H9 (cell line): ENCODE results near the gene GCN1. TPM values are rescaled to one million over a fixed set of nuclear protein-coding genes. Genes with fewer than 3 reads are reported as not detected.

Experiments
- DNase-seq: peaks from one replicate; pipeline ENCODE4 v3.0.0-alpha.2; 2017
- H2AFZ ChIP-seq: one replicate; pipeline ENCODE4 v1.6.1; 2013; ENCODE audit warnings: mild to moderate bottlenecking, low read length, control low read depth, moderate library complexity
- H2AK5ac ChIP-seq: 2 replicates; pipeline ENCODE4 v1.6.1; 2013; ENCODE audit warnings: low read length, control low read depth, mixed read lengths; ENCODE audit not compliant: insufficient read length
- H2BK120ac ChIP-seq: one replicate; pipeline ENCODE4 v1.6.1; 2013; ENCODE audit warnings: low read depth, mild to moderate bottlenecking, low read length, control low read depth, inconsistent platforms; ENCODE audit not compliant: poor library complexity, severe bottlenecking
- H2BK12ac ChIP-seq: 2 replicates; pipeline ENCODE4 v1.6.1; 2013; ENCODE audit warnings: low read length, control low read depth, mixed read lengths, low read depth; ENCODE audit not compliant: insufficient read length
- H2BK15ac ChIP-seq: 2 replicates; pipeline ENCODE4 v1.6.1; 2013; ENCODE audit warnings: low read depth, low read length, control low read depth
- H2BK20ac ChIP-seq: one replicate; pipeline ENCODE4 v1.6.1; 2013; ENCODE audit warnings: low read depth, mild to moderate bottlenecking, low read length, control low read depth, inconsistent platforms; ENCODE audit not compliant: poor library complexity, severe bottlenecking
- H2BK5ac ChIP-seq: 2 replicates; pipeline ENCODE4 v1.6.1; 2013; ENCODE audit warnings: low read length, control low read depth, mixed read lengths; ENCODE audit not compliant: insufficient read length
- H3K14ac ChIP-seq: 2 replicates; pipeline ENCODE4 v1.6.1; 2013; ENCODE audit warnings: low read length, control low read depth; ENCODE audit not compliant: insufficient read depth
- H3K18ac ChIP-seq: 2 replicates; pipeline ENCODE4 v1.6.1; 2013; ENCODE audit warnings: low read depth, mild to moderate bottlenecking, mixed read lengths, low read length, control low read depth; ENCODE audit not compliant: insufficient read length
- H3K23ac ChIP-seq: 2 replicates; pipeline ENCODE4 v1.6.1; 2013; ENCODE audit warnings: low read length, control low read depth, mixed read lengths, low read depth; ENCODE audit not compliant: insufficient read length
- H3K23me2 ChIP-seq: 2 replicates; pipeline ENCODE4 v1.6.1; 2013; ENCODE audit warnings: low read depth, mild to moderate bottlenecking, mixed read lengths, low read length, control low read depth; ENCODE audit not compliant: insufficient read length, poor library complexity, severe bottlenecking
- H3K27ac ChIP-seq: 2 replicates; pipeline ENCODE4 v1.5.1; 2013; ENCODE audit warnings: low read length, control low read depth, mixed read lengths, low read depth; ENCODE audit not compliant: insufficient read length
- H3K27me3 ChIP-seq: 2 replicates; pipeline ENCODE4 v1.6.1; 2013; ENCODE audit warnings: low read length, control low read depth, inconsistent platforms; ENCODE audit not compliant: insufficient read depth
- H3K4ac ChIP-seq: 2 replicates; pipeline ENCODE4 v1.6.1; 2013; ENCODE audit warnings: low read depth, mild to moderate bottlenecking, control low read depth, inconsistent platforms, low read length, moderate library complexity
- H3K4me1 ChIP-seq: 2 replicates; pipeline ENCODE4 v1.6.1; 2013; ENCODE audit warnings: low read length, control low read depth, inconsistent platforms; ENCODE audit not compliant: insufficient read depth
- H3K4me2 ChIP-seq: 2 replicates; pipeline ENCODE4 v1.6.1; 2013; ENCODE audit warnings: low read length, control low read depth, mixed read lengths; ENCODE audit not compliant: insufficient read length, insufficient read depth
- H3K56ac ChIP-seq: 2 replicates; pipeline ENCODE4 v1.6.1; 2013; ENCODE audit warnings: low read depth, mild to moderate bottlenecking, mixed read lengths, low read length, control low read depth; ENCODE audit not compliant: insufficient read length
- H3K79me1 ChIP-seq: 2 replicates; pipeline ENCODE4 v1.6.1; 2013; ENCODE audit warnings: low read depth, mild to moderate bottlenecking, moderate library complexity, low read length, control low read depth, inconsistent platforms; ENCODE audit not compliant: insufficient read depth, poor library complexity, severe bottlenecking
- H3K79me2 ChIP-seq: 2 replicates; pipeline ENCODE4 v1.6.1; 2013; ENCODE audit warnings: low read length, control low read depth, inconsistent platforms; ENCODE audit not compliant: insufficient read depth
- H3K9ac ChIP-seq: 2 replicates; pipeline ENCODE4 v1.6.1; 2013; ENCODE audit warnings: low read length, control low read depth, mixed read lengths; ENCODE audit not compliant: insufficient read length; ENCODE audit errors: extremely low read depth
- H3K9me3 ChIP-seq: one replicate; pipeline ENCODE4 v1.6.1; 2013; ENCODE audit warnings: low read depth, low read length, inconsistent platforms; ENCODE audit not compliant: control insufficient read depth
- H3T11ph ChIP-seq: one replicate; pipeline ENCODE4 v1.6.1; 2013; ENCODE audit warnings: mild to moderate bottlenecking, low read length, control low read depth, inconsistent platforms
- H4K20me1 ChIP-seq: one replicate; pipeline ENCODE4 v1.6.1; 2013; ENCODE audit not compliant: control insufficient read depth, insufficient read length, insufficient read depth
- H4K5ac ChIP-seq: 2 replicates; pipeline ENCODE4 v1.6.1; 2013; ENCODE audit warnings: low read depth, mild to moderate bottlenecking, mixed read lengths, low read length, control low read depth; ENCODE audit not compliant: insufficient read length
- H4K8ac ChIP-seq: replicated peaks from 2 replicates; pipeline ENCODE4 v1.6.1; 2013; ENCODE audit warnings: low read length, control low read depth, mixed read lengths, low read depth; ENCODE audit not compliant: insufficient read length
- H4K91ac ChIP-seq: 2 replicates; pipeline ENCODE4 v1.6.1; 2013; ENCODE audit warnings: low read depth, mild to moderate bottlenecking, moderate library complexity, mixed read lengths, low read length, control low read depth; ENCODE audit not compliant: insufficient read length
- H3K27ac Mint-ChIP-seq, 3 experiments: 2 replicates in 2 of 3; 3 replicates in 1 of 3; pipeline ENCODE4 v1.8.0; 2020 to 2021; ENCODE audit warnings: mixed read lengths in 3 of 3, mild to moderate bottlenecking in 1 of 3, moderate library complexity in 1 of 3
- H3K27me3 Mint-ChIP-seq: 2 replicates; pipeline ENCODE4 v1.8.0; 2021; ENCODE audit warnings: low read depth, mild to moderate bottlenecking, moderate library complexity, mixed read lengths
- H3K36me3 Mint-ChIP-seq, 3 experiments: 2 replicates in 2 of 3; 3 replicates in 1 of 3; pipeline ENCODE4 v1.8.0; 2020 to 2021; ENCODE audit warnings: low read depth in 3 of 3, mixed read lengths in 3 of 3; ENCODE audit not compliant: insufficient read depth in 1 of 3
- H3K4me1 Mint-ChIP-seq, 2 experiments: 2 replicates each; pipeline ENCODE4 v1.8.0; 2020; ENCODE audit warnings: mixed read lengths in 2 of 2
- H3K4me3 Mint-ChIP-seq, 2 experiments: 2 replicates in 1 of 2; 3 replicates in 1 of 2; pipeline ENCODE4 v1.8.0; 2020 to 2021; ENCODE audit warnings: mild to moderate bottlenecking in 2 of 2, mixed read lengths in 2 of 2, moderate library complexity in 1 of 2
- H3K9me3 Mint-ChIP-seq, 2 experiments: 2 replicates in 1 of 2; 3 replicates in 1 of 2; pipeline ENCODE4 v1.8.0; 2020; ENCODE audit warnings: mild to moderate bottlenecking in 2 of 2, mixed read lengths in 2 of 2, moderate library complexity in 1 of 2
- CTCF ChIP-seq: fragments of 200-600 bp; sonication (generic); conservative IDR thresholded peaks from 3 replicates; pipeline ENCODE4 v1.8.0; 2021; ENCODE audit warnings: antibody characterized with exemption, mild to moderate bottlenecking
- WGBS: extraction: QIAGEN DNeasy Blood & Tissue Kit; methylation state at CpG from one replicate; pipeline ENCODE4 v1.1.7; 2013; ENCODE audit warnings: missing lambda C conversion rate, low lambda C conversion rate, mixed read lengths; ENCODE audit not compliant: insufficient read length; ENCODE audit errors: extremely low coverage; 5-methylcytosine and 5-hydroxymethylcytosine counted together
- total RNA-seq: library from RNA; stranded (reverse); gene quantifications from 2 replicates; pipeline ENCODE4 v1.2.1, GENCODE V29; 2021

Gene GCN1
- total RNA-seq, 1 experiment from 2014 or later, result 137 TPM

DNA sequence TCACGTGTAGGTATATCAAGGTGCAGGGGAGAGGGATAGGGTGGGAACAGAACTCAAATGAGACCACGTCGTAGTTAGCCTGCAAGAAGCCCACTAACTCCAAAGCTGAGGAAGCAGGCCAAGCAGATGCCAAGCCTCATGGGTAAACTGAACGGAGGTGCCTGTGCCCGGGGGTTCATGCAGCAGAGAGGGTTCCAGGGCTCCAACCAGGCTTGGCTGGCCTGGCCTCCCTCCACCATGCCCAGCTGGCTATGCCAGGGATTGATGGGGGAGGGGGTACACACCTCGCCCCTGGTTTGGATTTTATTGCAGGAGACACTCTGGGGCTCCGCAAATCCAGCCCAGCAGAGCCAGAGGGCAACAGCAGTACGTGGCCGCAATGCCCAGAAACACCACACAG is 43.7 kb upstream of the GCN1 start:
- Mint-ChIP-seq H3K27me3 (no peaks in the 10 kb centered on the region), H3K4me1 (peaks cover 59 to 61% of the 10 kb centered on the region in 2 experiments), H3K9me3 (no peaks in the 10 kb centered on the region), H3K27ac (peak overlapping the region in 2 of 3 experiments; percentile 75 to 84; a peak in 2 of 7 replicates), H3K4me3 (no peak overlapping the region), H3K36me3 (peaks cover 0 to 2% (median 0%) of the 10 kb centered on the region in 3 experiments; a peak in 2 of 7 replicates)
- Histone ChIP-seq H3K27ac (no peak overlapping the region), H3K79me2 (peaks cover 29% of the 10 kb centered on the region; the same call in 1 of the 2 replicates), H3K4me2 (no peak overlapping the region), H2BK20ac (no peak overlapping the region), H2AK5ac (no peak overlapping the region), H2BK15ac (no peak overlapping the region), H2BK12ac (no peak overlapping the region), H3K23ac (no peak overlapping the region), H2BK5ac (no peak overlapping the region), H4K91ac (no peak overlapping the region), H3K9ac (no peak overlapping the region), H4K20me1 (no peaks in the 10 kb centered on the region), H3K18ac (no peak overlapping the region), H2AFZ (no peak overlapping the region), H3K14ac (no peak overlapping the region), H4K5ac (no peak overlapping the region), H3K4me1 (peaks cover 13% of the 10 kb centered on the region), H3K9me3 (no peaks in the 10 kb centered on the region), H3K56ac (no peak overlapping the region), H3K23me2 (no peaks in the 10 kb centered on the region), H3K27me3 (no peaks in the 10 kb centered on the region), H3T11ph (no peak overlapping the region), H3K4ac (no peak overlapping the region), H2BK120ac (no peak overlapping the region), H4K8ac (no peak overlapping the region), H3K79me1 (peaks cover 5% of the 10 kb centered on the region)
- DNase-seq, result no peak
- TF ChIP-seq CTCF, result no peak
- WGBS, result no CpG with 5 or more reads among the region's 9 CpGs
